ENCODE measurements around the gene PPP1R15B. TPM values are rescaled to one million over a fixed set of nuclear protein-coding genes. Genes with fewer than 3 reads are reported as not detected.

PPP1R15B gene
- total and polyA plus RNA-seq, 2 donors (not counting 1 experiment from before 2014, with no cell fraction given): 65.7 to 137 TPM

DNA sequence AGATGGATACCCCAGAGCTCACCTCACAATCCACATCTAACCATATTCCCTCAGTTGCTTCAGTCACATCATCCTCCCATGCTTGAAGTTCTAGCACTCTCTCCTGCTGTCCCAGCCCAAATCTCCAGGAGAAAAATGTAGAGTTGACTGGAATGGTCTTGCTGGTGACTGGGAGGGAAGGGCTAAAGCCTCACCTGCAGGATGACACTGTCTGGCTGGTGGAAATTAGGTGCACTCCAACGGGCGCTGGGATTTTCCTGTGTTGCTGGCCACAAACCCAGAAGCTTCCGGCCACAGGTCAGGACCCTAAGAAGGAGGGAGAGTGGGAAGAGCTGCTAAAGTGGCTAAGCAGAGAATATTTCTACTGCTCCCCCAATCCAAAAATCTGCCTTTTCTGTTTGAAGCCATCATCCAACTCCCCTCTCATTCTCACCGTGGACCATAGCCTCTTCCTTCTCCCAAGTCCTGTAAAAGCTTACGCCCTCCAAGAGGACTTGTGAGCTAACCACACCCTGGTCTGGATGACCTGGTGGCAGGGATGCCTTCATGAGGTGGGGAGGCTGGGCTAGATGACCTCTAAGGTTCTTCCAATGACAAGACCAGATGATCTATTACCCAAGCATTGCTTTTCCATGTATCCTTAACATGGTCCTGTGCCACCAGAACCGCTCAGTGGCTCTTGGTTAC lies 37.5 kb upstream of the PPP1R15B start:
- H3K27me3 ChIP-seq (replicated peaks in 1 of 4; ENCODE audit: control extremely low read depth in 1 of 4, control insufficient read depth in 3 of 4, insufficient read depth in 4 of 4, low read length in 3 of 4): no peaks in the 10 kb centered on the region
- Mint-ChIP-seq H3K4me3 (peak overlapping the region; percentile 71), H3K4me1 (peaks cover 78% of the 10 kb centered on the region), H3K9me3 (ENCODE audit: insufficient read depth) (no peaks in the 10 kb centered on the region), H3K27ac (peak overlapping the region; percentile 84), H3K27me3 (no peaks in the 10 kb centered on the region)
- no peak overlapping the region for H2AFZ ChIP-seq (ENCODE audit: insufficient read depth, low read depth, low read length, poor library complexity, severe bottlenecking)
- CTCF ChIA-PET: interaction anchor here (1.0 to 43.9 kb wide), 7 partner anchors 10 to 358 kb away, joined by 4 to 1884 read pairs (median 67); partner anchors contain the start of gene PIK3C2B
- peak overlapping the region; percentile 8 to 96 for H3K27ac ChIP-seq (ENCODE audit: low read length in 2 of 2)
- peak overlapping the region; percentile 69 for H3K4me2 ChIP-seq (replicated peaks; ENCODE audit: low read depth, low read length, poor library complexity, severe bottlenecking)
- no peak overlapping the region for H3K9ac ChIP-seq (ENCODE audit: low read length)
- DNase-seq (no peak), ATAC-seq (ENCODE audit: low read depth) (no peak)
- peaks cover 3 to 67% of the 10 kb centered on the region in 2 experiments for H3K36me3 ChIP-seq (replicated peaks in 1 of 2; ENCODE audit: control extremely low read depth in 1 of 2, control insufficient read depth in 1 of 2, extremely low read depth in 1 of 2, insufficient read depth in 2 of 2, low read length in 1 of 2)
- TF ChIP-seq CTCF (IDR thresholded peaks at IDR 0.05): no peak
- TF ChIP-seq EZH2 (IDR thresholded peaks at IDR 0.05; ENCODE audit: borderline replicate concordance, insufficient read depth, low read depth, low read length, poor library complexity, severe bottlenecking): no peak
- peaks cover 81 to 85% of the 10 kb centered on the region in 2 donors for H3K4me1 ChIP-seq (ENCODE audit: control insufficient read depth in 2 of 2, insufficient read depth in 2 of 2, low read length in 2 of 2)
- WGBS (ENCODE audit: insufficient coverage): 100% methylated on average over 1 of the region's 6 CpGs
- H4K20me1 ChIP-seq (ENCODE audit: control insufficient read depth, insufficient read depth, low read length, poor library complexity, severe bottlenecking): no peaks in the 10 kb centered on the region
- no peak overlapping the region for H3K4me3 ChIP-seq (ENCODE audit: control extremely low read depth in 1 of 5, extremely low read depth in 1 of 5, insufficient read depth in 1 of 5, low read depth in 2 of 5, low read length in 4 of 5)
- H3K9me3 ChIP-seq (ENCODE audit: control extremely low read depth in 1 of 3, control insufficient read depth in 2 of 3, insufficient read depth in 1 of 3, low read length in 2 of 3): no peaks in the 10 kb centered on the region
- POLR2A ChIA-PET: interaction anchor here (0.6 to 12.9 kb wide), 5 partner anchors 11 to 60 kb away, joined by 3 to 161 read pairs (median 8); partner anchors contain the start of gene PIK3C2B
- peaks cover 78% of the 10 kb centered on the region for H3K79me2 ChIP-seq (ENCODE audit: control insufficient read depth, insufficient read depth, low read length)
- intact Hi-C loops (cut with micrococcal nuclease): loop anchor here (5.0 kb wide), 1 partner anchor 358 kb away; no protein-coding TSS in a partner anchor
